T-helper 9 cell (primary cell): ENCODE data around the gene MLLT1.

Experiments
- DNase-seq: peaks from one replicate; pipeline ENCODE4 v3.0.0-alpha.2; 2020

Gene MLLT1

DNA sequence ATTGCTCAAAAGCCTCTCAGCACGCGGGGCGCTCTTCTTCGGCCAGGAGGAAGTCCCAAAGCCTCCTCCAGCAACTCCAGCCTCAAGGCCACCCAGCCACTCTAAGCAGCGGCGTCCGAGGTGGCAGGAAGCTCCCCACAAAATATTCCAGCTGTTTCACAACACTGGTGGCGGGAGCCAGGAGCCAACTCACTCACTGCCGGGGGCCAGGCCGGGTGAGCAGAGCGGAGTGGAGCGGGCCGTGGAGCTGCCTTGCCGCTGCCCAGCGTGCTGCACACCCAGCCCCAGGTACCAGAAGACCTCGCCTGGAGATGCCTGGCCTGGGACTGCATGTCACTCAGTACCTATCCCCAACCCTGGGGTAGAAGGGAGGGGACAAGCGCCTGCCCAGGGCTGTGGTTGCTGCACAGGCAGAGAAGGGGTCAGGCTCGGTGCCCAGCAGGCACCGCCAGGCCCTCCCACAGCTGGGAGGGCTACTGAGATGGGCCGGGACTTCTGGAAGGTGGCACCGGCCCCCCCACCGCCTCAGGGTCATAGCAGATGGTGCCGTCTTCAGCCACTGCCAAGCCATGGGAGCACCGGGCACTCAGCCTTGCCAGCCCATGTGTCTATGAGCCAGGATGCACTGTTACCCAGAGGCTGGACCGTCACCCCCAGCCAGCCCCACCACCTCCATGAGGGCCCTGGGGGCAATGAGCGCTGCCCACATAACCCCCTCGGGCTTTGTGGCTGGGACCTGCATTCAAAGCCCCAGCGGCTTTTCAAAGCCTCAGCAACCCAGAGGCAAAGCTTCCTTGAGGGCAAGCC, 59.2 kb downstream of the MLLT1 start:
- DNase-seq, result no peak

- no peak for DNase-seq
Measured at GRCh38 chr19:6219586-6220290, 60.0 kb downstream of the MLLT1 start.

DNA sequence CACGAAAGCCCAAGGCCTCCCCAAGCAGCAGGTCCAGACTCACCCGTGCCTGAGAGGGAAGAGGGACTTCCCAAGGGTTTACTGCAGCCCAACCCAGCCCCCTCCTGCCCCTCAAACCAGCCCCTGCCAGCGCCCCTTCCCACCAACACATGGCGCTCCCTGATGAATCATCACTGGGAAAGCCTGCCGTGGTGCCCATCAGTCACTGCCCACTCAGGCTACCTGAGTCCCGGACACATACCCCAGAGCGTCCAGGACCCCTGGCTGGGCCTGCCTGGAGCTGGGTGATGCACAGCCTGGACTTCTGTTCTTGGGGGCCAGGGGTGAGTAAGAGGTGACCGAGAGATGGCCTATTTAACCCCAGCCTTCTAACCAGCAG, 60.6 kb downstream of the MLLT1 start:
- no peak for DNase-seq

- peak; percentile 79 for DNase-seq
Measured at GRCh38 chr19:6218491-6219146, 61.2 kb downstream of the MLLT1 start.

DNA sequence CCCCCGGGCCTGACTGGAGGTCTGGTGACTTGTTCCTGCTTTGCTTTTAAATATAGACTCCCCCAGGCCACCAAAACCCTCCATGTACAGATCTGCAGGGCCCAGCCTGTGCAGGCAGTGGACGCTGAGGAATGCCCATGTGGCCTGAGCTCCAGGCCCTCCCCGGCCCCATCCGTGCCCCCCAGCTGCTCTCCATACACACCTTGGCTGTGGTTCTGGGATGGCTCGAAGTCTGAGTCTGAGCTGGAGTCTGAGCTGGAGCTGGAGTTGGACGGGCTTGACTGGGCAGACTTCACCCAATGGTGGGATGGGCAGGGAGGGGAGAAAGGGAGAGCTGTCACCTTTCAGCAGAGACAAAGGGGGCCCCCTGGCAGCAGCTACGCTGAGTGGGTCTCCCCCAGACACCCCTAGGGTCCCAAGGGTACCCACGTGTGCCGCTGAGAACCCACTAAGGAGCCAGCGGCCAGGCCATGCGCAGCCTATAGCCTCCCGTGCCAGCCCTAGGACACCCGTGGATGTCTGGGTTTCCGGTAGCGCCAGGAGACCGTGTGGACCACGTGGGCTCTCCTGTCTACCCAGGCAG, 61.9 kb downstream of the MLLT1 start:
- DNase-seq, result no peak

- no peak for DNase-seq
Measured at GRCh38 chr19:6216996-6217751, 62.6 kb downstream of the MLLT1 start.

DNA sequence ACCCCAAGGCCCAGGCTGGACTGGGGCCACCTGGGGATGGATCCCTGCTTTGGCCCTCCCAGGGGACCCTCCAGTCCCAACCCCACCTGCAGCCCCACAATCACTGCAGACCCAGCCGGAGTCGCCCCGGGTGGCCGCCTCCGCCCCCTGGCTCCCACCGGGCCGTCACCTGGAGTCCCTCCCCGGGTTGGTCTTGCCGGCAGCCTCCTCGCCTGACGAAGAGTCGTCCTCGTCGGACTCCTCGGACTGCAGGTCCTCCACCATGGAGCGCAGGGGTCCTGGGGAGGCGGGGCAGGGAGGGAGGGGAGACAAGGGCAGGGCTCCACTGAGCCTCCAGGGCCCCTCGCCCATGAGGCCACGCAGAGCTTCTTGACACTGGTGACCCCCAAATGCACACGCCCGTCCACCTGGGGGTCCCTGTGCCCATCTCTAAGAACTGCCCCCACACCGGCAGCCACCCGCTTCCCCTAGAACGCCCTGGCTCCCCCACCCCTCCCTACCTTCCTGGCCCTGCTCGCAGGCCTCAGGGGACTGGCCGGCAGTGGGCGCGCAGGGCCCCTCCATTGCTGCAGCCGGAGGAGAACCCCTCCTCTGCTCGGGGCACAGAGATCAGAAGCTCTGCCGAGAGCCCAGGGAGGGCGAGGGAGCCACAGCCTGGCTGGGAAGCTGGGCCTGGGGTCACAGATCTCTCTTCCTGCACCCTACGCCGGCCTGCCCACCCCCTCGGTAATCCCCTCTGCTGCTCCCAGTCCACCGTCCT, 63.4 kb downstream of the MLLT1 start:
- DNase-seq, result no peak

DNA sequence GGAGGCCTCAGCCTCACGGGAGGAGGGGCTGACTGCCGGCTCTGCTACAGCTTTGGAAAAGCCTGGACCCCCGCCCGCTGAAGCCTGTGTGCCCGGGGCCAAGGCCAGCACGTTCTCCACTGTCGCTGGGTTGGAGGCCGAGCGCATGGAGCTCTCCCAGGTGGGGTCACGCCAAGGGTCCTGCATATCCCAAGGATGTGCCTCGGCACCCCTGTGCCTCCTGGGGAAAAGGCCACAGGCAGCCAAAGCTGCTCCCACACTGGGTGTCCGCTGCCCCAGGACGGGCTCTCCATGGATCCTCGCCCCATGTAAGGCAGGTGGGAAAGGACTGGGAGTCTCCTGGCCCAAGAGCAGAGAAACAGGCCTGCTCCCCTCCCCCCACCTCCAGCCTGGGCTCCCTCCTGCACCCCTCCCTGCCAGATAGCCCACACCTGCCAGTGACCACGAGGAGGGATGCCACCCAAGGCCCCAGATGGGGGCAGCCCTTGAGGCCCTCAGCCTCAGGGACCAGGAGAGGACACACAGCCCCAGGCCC, 64.0 kb downstream of the MLLT1 start:
- no peak for DNase-seq

DNA sequence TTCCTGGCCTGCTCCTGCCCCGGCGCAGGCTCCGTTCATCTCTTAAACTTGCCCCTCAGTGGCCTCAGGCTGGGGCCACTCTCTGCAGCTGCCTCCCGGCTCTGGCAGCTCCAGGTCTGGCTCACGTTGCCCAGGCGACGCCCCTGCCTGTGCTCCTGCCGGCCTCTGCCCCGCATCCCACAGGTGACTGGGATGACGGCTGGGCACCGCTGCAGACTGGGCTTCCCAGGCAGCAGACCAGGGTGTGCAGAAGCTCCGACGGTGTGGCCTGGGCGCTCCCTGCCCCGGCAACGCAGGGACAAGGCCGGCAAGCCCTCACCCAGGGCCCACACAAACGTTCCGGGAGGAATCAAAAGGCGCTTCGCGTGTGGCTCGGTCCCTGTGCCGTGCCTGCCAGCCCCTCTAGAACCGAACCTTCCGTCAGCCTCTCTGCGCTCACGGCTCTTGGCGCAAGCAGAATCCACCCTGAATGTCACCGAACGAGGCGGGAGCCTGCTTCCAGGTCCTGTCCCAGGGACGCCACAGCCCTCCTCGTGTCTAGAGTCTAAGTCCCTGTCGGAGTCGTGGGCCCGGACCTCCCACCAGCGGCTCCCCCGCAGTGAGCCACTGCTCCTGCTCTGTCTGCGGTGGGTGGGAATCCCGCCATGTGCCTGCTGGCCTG, 64.8 kb downstream of the MLLT1 start:
- DNase-seq, result no peak

- no peak for DNase-seq
Measured at GRCh38 chr19:6213696-6214641, 65.8 kb downstream of the MLLT1 start.

GRCh38 chr19:6213266-6213595, 66.5 kb downstream of the MLLT1 start:
- no peak for DNase-seq

DNA sequence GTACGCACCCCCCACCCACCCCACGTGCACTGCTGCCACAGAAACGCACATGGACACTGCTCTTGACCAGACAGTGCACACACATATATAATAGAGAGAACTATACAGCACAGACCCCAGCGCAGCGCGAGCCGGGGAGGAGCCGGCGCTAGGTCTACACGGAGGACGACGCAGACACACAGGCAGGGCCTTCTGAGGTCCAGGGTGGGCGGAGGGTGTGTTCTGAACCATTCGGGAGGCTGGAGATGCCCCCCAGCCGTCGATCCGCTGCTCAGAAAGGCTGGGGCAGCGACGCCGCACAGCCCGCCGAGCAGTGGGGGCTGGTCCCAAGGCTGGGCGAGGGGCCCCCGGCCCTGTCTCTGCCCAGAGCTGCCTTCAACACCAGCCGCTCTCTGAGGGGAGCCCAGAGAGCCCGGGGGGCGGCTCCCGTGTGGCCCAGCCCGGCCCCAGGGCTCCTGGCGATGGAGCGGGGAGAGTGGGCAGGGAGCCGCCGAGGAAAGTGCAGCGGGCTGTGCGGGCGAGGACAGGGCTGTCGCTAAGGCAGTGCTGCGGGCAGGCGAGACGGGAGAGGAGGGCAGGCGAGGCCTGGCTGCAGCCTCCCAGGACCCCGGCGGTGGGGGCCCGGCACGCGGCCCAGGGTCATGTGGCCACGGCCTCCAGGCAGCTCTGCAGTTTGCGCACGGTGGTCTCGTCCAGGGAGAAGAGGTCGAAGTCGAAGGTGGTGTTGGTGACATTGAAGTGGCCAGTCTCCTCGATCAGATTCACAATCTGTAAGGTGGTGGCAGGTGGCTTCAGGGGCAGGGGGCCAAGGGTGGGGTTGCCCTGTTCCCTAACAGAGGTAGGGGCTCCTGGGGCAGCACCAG, 67.1 kb downstream of the MLLT1 start:
- no peak for DNase-seq

DNA sequence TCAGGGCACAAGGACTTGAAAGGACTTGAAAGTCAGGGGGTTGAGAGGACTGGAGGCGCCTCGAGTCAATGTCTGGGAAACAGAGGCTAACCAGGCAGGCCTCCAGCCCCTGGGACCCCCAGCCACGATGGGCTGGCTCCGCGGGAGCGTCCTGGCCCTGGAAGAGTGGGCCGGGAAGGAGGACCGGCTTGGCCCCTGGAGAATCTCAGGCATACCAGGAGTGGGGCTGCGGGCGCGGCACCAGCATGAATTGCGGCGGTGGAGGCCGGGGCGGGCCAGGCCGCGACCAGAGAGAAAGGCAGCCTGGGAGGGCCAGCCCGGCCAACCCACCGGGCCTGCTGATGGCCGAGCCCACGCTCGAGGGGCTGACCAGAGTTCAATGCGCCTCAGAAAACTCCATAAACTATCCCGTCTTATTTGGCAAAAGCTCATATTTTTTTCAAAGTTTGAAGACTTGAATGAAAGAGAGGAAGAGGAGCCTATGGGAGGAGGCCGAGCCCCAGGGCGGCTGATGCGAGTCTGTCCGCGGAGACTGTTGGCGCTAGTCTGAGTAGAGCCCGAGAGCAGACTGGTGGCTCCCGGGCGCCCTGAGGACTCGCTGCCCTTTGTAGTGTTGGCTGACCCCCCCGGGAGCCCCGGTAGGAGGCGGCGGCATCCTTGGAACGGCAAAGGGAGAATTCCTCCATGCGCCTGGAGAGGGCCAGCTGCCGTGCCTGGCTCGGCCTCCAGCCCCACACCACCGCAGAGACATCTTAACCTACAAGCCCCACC, 68.0 kb downstream of the MLLT1 start:
- DNase-seq, result no peak

GRCh38 chr19:6210721-6211600, 68.8 kb downstream of the MLLT1 start:
- DNase-seq, result no peak

GRCh38 chr19:6210091-6210490, 69.7 kb downstream of the MLLT1 start:
- DNase-seq, result no peak

GRCh38 chr19:6209680-6210079, 70.1 kb downstream of the MLLT1 start:
- DNase-seq, result no peak

GRCh38 chr19:6209233-6209632, 70.5 kb downstream of the MLLT1 start:
- no peak for DNase-seq
